ENCODE data around the gene COMMD6. TPM values are rescaled to one million over a fixed set of nuclear protein-coding genes. Genes with fewer than 3 reads are reported as not detected.

COMMD6 gene
- total RNA-seq: 35.8 and 46.9 TPM in 2 replicates

DNA sequence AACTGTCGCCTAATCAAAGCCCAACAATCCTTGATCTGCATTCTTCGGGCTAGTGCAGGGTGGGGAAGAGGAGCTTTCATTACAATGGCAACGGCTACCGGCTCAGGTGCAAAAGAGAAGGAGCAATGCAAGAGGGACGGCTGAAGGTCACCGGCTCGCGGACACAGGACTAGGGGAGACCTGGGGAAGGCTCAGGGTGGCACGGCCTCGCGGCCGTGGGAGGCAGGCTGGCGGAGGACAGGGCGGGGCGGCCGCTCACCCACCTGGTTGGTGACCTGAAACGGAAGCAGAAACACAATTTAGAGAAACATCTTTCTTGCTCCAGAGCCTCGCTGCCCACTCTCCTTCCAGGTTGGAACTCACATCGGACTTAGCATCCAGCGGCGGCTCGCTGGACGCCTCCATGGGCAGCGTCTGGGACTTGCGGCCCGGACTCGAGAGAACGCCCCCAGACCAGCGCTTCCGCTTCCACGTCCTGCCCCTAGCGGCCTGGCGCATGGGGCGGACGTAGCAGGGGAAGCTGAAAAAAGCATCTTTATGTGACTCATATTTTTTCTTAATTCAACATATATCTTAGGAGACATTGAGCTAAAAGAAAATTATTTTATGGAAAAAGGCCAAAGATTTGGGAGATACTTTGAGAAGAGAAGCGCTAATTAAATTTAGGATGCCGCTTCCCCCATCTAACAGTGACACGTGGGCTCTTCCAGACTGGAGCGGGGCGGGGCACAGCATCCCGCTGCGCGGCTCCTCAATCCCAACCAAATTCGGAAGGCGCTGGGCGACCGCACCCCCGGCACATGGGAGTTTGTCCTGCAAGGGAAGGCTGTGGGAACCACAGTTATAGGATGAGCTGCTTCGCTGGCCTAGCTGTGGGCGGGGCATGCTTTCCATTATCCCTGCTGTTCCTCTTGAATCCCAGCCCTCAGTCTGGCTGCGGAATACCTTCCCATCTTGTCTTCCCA lies at the start of gene COMMD6:
COMMD6 (minus strand) TSS at position 441 of the 965 bp plus-strand sequence; CDS start at position 405, 36 bp downstream.
- peaks cover 4% of the 10 kb centered on the region for H3K36me3 ChIP-seq (ENCODE audit: control insufficient read depth, insufficient read depth, low read length)
- no peak for FAIRE-seq
- no peaks in the 10 kb centered on the region for H3K27me3 ChIP-seq (ENCODE audit: control insufficient read depth, insufficient read depth, low read length)
- TF ChIP-seq, protein P1, sequence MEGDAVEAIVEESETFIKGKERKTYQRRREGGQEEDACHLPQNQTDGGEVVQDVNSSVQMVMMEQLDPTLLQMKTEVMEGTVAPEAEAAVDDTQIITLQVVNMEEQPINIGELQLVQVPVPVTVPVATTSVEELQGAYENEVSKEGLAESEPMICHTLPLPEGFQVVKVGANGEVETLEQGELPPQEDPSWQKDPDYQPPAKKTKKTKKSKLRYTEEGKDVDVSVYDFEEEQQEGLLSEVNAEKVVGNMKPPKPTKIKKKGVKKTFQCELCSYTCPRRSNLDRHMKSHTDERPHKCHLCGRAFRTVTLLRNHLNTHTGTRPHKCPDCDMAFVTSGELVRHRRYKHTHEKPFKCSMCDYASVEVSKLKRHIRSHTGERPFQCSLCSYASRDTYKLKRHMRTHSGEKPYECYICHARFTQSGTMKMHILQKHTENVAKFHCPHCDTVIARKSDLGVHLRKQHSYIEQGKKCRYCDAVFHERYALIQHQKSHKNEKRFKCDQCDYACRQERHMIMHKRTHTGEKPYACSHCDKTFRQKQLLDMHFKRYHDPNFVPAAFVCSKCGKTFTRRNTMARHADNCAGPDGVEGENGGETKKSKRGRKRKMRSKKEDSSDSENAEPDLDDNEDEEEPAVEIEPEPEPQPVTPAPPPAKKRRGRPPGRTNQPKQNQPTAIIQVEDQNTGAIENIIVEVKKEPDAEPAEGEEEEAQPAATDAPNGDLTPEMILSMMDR (IDR thresholded peaks at IDR 0.05; ENCODE audit: insufficient read depth, low read length, severe bottlenecking): peak; percentile 30
- DNase-seq (ENCODE audit: low read depth): peak; percentile 80
- peak within 1 kb of the TSS; percentile 59 for H3K4me3 ChIP-seq (ENCODE audit: low read depth, low read length)

DNA sequence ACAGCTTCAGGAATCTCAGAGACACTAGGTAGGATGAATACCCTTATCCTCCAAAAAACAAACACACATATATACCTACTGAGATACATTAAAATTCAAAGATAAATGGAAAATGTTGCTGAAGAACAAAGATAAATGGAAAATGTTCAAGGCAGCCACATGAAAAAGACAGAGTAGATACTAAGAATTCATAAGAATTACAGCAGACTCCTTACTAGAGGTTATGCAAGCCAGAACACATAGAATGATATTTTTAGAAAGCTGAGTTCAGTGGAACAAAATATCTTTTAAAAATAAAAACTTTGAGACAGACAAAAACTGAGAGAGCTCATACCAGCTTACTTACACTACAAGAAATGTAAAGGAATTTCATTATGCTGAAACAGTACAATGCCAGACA lies 47.5 kb upstream of the COMMD6 start:
- no peak for FAIRE-seq
- no peak overlapping the region for H3K4me3 ChIP-seq (ENCODE audit: low read depth, low read length)
- peaks cover 6% of the 10 kb centered on the region for H3K36me3 ChIP-seq (ENCODE audit: control insufficient read depth, insufficient read depth, low read length)
- no peaks in the 10 kb centered on the region for H3K27me3 ChIP-seq (ENCODE audit: control insufficient read depth, insufficient read depth, low read length)
- DNase-seq (ENCODE audit: low read depth): no peak
- TF ChIP-seq, protein P1 (IDR thresholded peaks at IDR 0.05; ENCODE audit: insufficient read depth, low read length, severe bottlenecking): no peak

DNA sequence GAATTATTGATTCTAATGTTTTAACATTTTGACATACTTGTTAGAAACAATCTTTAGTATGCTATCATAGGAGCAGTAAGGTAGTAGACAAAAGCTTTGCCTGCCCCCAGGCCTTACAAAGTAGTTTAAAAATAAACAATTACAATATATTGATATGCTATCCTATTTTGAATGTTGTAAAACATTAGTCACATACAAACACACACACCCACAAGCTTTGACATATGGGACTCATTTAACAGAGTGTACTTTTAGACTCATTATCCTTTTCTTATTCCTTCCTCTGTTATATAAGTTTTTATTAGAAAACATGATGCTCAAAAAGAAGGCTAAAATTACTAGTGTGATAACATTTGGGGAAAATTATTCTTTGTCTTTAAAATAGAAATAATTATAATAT lies 45.5 kb upstream of the COMMD6 start:
- FAIRE-seq: no peak
- Histone ChIP-seq H3K27me3 (ENCODE audit: control insufficient read depth, insufficient read depth, low read length) (no peaks in the 10 kb centered on the region), H3K4me3 (ENCODE audit: low read depth, low read length) (no peak overlapping the region), H3K36me3 (ENCODE audit: control insufficient read depth, insufficient read depth, low read length) (peaks cover 4% of the 10 kb centered on the region)
- no peak for DNase-seq (ENCODE audit: low read depth)
- TF ChIP-seq, protein P1 (IDR thresholded peaks at IDR 0.05; ENCODE audit: insufficient read depth, low read length, severe bottlenecking): no peak

DNA sequence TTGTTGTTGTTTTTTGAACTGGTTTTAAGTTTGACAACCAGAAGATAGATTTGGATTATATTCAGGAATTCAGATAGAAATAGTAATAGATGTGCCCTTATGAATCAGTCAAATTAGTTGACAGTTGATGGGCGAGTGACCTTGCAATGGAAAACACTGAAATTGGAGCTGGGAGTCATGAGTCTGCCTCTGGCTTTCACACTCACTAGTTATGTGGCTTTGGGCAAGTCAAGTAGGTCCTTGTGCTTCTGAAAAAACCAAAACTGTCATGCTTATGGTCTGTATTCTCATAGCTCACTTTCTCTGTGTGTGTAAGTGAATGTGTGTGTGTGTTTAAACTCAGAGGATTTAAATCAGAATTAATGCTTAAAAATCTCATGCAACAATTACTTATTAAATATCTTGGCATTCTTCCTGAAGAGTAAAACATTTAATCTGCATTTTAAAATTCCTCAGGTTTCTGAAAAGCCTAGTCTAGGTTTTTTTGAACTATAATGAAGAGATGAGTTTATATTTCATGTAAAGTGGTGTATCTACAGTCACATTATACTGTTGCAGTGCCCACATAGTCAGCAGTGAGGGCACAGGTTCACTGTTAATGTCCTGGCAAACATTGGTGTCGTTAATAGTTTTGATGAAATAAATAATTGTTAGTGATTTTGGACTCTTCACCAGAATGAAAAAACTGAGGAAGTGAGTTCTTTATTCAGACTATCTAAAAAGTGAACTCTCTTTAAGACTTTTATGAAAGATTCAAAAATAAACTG lies 44.4 kb upstream of the COMMD6 start:
- Histone ChIP-seq H3K36me3 (ENCODE audit: control insufficient read depth, insufficient read depth, low read length) (peaks cover 2% of the 10 kb centered on the region), H3K4me3 (ENCODE audit: low read depth, low read length) (no peak overlapping the region), H3K27me3 (ENCODE audit: control insufficient read depth, insufficient read depth, low read length) (no peaks in the 10 kb centered on the region)
- DNase-seq (ENCODE audit: low read depth): no peak
- no peak for FAIRE-seq
- TF ChIP-seq, protein P1 (IDR thresholded peaks at IDR 0.05; ENCODE audit: insufficient read depth, low read length, severe bottlenecking): no peak

DNA sequence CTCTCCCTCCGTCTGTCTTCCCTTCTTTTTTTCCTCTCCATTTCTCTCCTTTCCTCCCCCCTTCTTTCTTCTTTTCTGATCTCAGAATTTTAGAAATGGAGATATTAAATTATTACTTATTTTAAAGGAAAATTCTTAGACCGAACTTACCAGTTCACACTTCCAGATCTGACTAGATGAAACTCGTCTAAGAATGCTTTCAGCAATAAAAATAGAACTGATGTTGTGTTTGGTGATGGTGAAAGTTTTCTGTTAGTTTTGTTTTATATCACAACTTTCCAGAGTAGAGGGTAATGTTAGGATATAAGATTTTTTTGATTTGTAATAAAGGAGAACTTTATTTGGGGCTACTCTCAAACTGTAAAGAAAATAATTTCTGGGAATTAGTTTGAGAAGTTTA lies 41.9 kb upstream of the COMMD6 start:
- no peak for FAIRE-seq
- Histone ChIP-seq H3K4me3 (ENCODE audit: low read depth, low read length) (no peak overlapping the region), H3K36me3 (ENCODE audit: control insufficient read depth, insufficient read depth, low read length) (peaks cover 3% of the 10 kb centered on the region), H3K27me3 (ENCODE audit: control insufficient read depth, insufficient read depth, low read length) (no peaks in the 10 kb centered on the region)
- DNase-seq (ENCODE audit: low read depth): no peak
- TF ChIP-seq, protein P1 (IDR thresholded peaks at IDR 0.05; ENCODE audit: insufficient read depth, low read length, severe bottlenecking): no peak

Measured in bronchial epithelial cell (primary cell).